Karpas-422 (cell line): ENCODE results near the gene YY1. TPM values are rescaled to one million over a fixed set of nuclear protein-coding genes. Genes with fewer than 3 reads are reported as not detected.

Experiments
- DNase-seq: peaks from one replicate; pipeline ENCODE4 v3.0.0-alpha.2; 2015
- H2AFZ ChIP-seq: fragments of 200-600 bp; sonication (generic); 2 replicates; pipeline ENCODE4 v1.6.1; 2014; ENCODE audit warnings: antibody characterized with exemption, low read length, mixed read lengths
- H3K27ac ChIP-seq: fragments of 200-600 bp; sonication (generic); 2 replicates; pipeline ENCODE4 v1.5.1; 2014; ENCODE audit warnings: mild to moderate bottlenecking, low read length, moderate library complexity
- H3K27me3 ChIP-seq: fragments of 200-600 bp; sonication (generic); 2 replicates; pipeline ENCODE4 v1.6.1; 2014; ENCODE audit warnings: low read length, mixed read lengths
- H3K36me3 ChIP-seq: fragments of 200-600 bp; sonication (generic); 2 replicates; pipeline ENCODE4 v1.6.1; 2014; ENCODE audit warnings: low read length, mixed read lengths; ENCODE audit not compliant: insufficient read depth
- H3K4me1 ChIP-seq: fragments of 200-600 bp; sonication (generic); 2 replicates; pipeline ENCODE4 v1.6.1; 2014; ENCODE audit warnings: mild to moderate bottlenecking, low read length, mixed read lengths
- H3K4me2 ChIP-seq: fragments of 200-600 bp; sonication (generic); 2 replicates; pipeline ENCODE4 v1.6.1; 2014; ENCODE audit warnings: low read length, low read depth, mild to moderate bottlenecking; ENCODE audit not compliant: poor library complexity, severe bottlenecking
- H3K4me3 ChIP-seq: fragments of 200-600 bp; sonication (generic); 2 replicates; pipeline ENCODE4 v1.5.1; 2014; ENCODE audit warnings: mild to moderate bottlenecking, antibody characterized with exemption, low read length, mixed read lengths
- H3K79me2 ChIP-seq: fragments of 200-600 bp; sonication (generic); 2 replicates; pipeline ENCODE4 v1.6.1; 2014; ENCODE audit warnings: mild to moderate bottlenecking, low read length, mixed read lengths
- H3K9ac ChIP-seq: fragments of 200-600 bp; sonication (generic); 2 replicates; pipeline ENCODE4 v1.6.0; 2014; ENCODE audit warnings: low read length
- H3K9me2 ChIP-seq: fragments of 200-600 bp; sonication (generic), shearing (Covaris generic); replicated peaks from 2 replicates; pipeline ENCODE4 v1.6.0; 2014; ENCODE audit warnings: mild to moderate bottlenecking, low read length, moderate library complexity; ENCODE audit not compliant: insufficient read depth
- H3K9me3 ChIP-seq: fragments of 300-700, 200-600 bp; sonication (generic); 2 replicates; pipeline ENCODE4 v1.6.1; 2014; ENCODE audit warnings: low read length, mixed read lengths
- H4K20me1 ChIP-seq: fragments of 200-600 bp; sonication (generic); 2 replicates; pipeline ENCODE4 v1.6.1; 2014; ENCODE audit warnings: mild to moderate bottlenecking, antibody characterized with exemption, low read length, low read depth; ENCODE audit not compliant: insufficient read depth
- total RNA-seq: library from RNA; depleted of rRNA; stranded (reverse); fragments of >200 nt; shearing (Covaris generic); gene quantifications from 2 replicates; pipeline ENCODE4 v1.2.3, GENCODE V29; 2014; ENCODE audit warnings: low replicate concordance

The YY1 gene
- total RNA-seq, 1 experiment from 2014 or later = 115 TPM

DNA sequence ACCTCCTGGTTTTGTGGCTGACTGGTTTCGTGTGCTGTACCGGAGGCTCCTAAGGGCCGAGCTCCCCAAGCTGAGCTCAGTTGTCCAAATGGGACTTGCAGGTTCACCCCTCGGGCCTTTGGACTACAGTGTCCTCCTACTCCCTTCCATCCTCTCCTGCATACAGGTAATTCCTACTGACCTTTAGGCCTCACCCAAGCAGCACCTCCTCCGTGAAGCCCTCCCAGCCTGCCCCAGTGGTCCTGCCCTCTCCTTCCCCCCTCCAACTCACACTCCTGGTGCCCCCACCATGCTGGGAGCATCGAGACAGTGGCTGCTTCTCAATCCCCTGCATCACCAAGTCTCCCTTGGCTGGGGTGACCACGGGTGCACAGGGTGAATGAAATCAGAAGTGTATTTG, 27.1 kb upstream of the YY1 start:
- H3K79me2 ChIP-seq = no peaks in the 10 kb centered on the region
- no peaks in the 10 kb centered on the region for H3K9me2 ChIP-seq
- H3K9me3 ChIP-seq = no peaks in the 10 kb centered on the region
- H3K4me1 ChIP-seq = peaks cover 20% of the 10 kb centered on the region
- no peaks in the 10 kb centered on the region for H4K20me1 ChIP-seq
- no peak overlapping the region for H3K9ac ChIP-seq
- no peak overlapping the region for H3K4me3 ChIP-seq
- no peaks in the 10 kb centered on the region for H3K27me3 ChIP-seq
- no peaks in the 10 kb centered on the region for H3K36me3 ChIP-seq
- no peak overlapping the region for H3K27ac ChIP-seq
- DNase-seq = no peak
- H3K4me2 ChIP-seq = no peak overlapping the region
- H2AFZ ChIP-seq = no peak overlapping the region

DNA sequence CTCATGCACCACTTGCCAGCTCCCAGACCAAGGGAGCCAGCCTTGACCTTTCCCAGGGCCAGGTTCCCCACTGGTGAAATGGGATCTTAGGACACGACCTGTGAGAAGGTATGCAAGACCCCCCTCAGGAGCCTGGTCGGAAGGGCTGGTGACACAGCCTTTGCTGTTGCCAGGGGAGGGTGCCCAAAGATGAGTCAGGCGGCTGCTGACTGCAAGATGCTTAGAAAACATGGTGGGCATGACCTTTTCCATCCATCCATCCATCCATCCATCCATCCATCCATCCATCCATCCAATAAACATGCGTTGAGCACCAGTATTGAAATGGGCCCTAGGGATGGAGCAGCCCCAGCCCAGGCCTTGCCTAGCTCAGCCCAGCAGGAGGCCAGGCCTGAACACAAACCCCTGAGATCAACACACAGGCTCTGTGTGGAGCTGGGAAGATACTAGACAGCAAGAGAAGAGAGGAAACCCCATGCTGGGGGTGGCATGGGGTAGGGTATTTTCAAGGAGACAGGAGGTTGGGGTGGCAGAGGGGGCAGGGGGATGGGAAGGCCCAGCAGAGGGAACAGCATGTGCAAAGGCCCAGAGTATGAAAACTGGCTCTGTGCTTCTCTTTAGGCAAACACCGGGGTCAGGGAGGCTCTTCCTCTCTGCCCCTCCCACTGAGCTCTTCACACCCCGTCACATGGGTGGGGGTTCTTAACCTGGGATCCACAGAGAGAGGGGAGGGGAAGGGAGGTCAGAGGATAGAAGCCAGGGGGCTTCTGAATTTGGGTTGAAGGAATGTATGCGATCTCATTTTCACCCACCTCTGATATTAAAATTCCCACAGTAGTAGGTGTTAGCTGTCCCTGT, 26.2 kb upstream of the YY1 start:
- peak; percentile 45 for DNase-seq
- H3K27ac ChIP-seq = no peak overlapping the region
- H4K20me1 ChIP-seq = no peaks in the 10 kb centered on the region
- H3K36me3 ChIP-seq = no peaks in the 10 kb centered on the region
- H3K4me2 ChIP-seq = peak overlapping the region; percentile 97
- peaks cover 20% of the 10 kb centered on the region for H3K4me1 ChIP-seq
- H3K9me3 ChIP-seq = no peaks in the 10 kb centered on the region
- no peak overlapping the region for H2AFZ ChIP-seq
- H3K27me3 ChIP-seq = no peaks in the 10 kb centered on the region
- no peaks in the 10 kb centered on the region for H3K9me2 ChIP-seq
- peak overlapping the region; percentile 83; the same call in 1 of the 2 replicates for H3K4me3 ChIP-seq
- H3K9ac ChIP-seq = no peak overlapping the region
- H3K79me2 ChIP-seq = no peaks in the 10 kb centered on the region

DNA sequence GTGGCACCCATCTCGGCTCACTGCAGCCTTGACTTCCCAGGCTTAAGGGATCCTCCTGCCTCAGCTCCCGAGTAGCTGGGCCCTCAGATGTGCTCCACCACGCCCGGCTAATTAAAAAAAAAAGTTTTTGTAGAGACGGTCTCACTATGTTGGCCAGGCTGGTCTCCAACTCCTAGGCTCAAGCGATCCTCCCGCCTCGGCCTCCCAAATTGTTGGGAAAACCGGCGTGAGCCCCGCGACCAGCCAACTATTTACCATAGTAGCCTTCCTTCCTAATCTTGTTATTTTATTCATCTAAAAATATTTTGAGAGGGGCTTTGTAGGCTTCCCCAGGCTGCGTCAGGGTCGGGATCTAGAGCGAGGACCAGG, 25.4 kb upstream of the YY1 start:
- H3K4me1 ChIP-seq = peaks cover 20% of the 10 kb centered on the region
- no peaks in the 10 kb centered on the region for H3K27me3 ChIP-seq
- no peaks in the 10 kb centered on the region for H3K36me3 ChIP-seq
- peak; percentile 50 for DNase-seq
- H3K4me2 ChIP-seq = peak overlapping the region; percentile 97
- no peaks in the 10 kb centered on the region for H4K20me1 ChIP-seq
- no peaks in the 10 kb centered on the region for H3K9me2 ChIP-seq
- H3K9ac ChIP-seq = peak overlapping the region; percentile 95
- H3K4me3 ChIP-seq = peak overlapping the region; percentile 83
- H2AFZ ChIP-seq = peak overlapping the region; percentile 93; the same call in 1 of the 2 replicates
- no peaks in the 10 kb centered on the region for H3K79me2 ChIP-seq
- H3K27ac ChIP-seq = no peak overlapping the region
- no peaks in the 10 kb centered on the region for H3K9me3 ChIP-seq

DNA sequence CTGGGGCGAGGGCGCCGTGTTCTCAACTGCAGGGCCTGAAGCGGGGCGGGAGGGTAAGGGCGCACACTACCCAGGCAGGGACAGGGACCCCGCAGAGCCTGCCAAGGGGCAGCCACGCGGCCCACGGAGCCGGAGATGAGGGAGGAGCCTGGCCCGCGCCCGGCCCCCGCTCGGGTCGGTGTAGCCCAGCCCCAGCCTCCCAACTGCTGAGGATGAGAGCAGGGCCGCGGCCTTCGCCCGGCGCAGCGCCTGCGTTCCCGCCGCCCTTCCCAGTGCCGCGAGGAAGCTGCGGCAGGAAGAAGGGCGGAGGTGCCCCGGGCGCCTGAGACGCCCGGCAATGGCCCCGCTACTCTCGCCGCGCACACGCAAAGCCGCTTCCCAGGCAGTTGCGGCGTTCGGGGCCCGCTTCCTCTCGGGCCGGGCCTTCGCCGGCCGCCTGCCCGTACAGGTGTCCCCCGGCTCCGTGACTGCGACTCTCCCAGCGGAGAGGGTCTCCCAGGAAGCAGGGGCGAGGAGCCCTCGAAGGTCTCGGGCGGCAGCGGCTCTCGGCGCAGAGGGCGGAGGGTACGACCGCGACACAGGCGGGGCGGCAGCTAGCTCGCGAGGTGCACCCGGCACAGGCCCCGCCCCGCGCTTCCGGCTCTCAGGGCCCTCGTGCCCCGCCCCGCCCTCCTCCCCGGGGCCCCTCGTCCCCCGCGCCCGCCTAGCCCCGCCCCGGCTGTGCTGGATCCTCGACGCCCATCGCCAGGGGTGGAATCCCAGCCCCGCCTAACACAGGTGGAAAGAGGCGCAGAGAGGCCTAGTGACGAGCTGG, 24.8 kb upstream of the YY1 start:
- H3K27me3 ChIP-seq = no peaks in the 10 kb centered on the region
- peak overlapping the region; percentile 97 for H3K4me2 ChIP-seq
- peaks cover 20% of the 10 kb centered on the region for H3K4me1 ChIP-seq
- H4K20me1 ChIP-seq = no peaks in the 10 kb centered on the region; the same call in 1 of the 2 replicates
- H3K36me3 ChIP-seq = no peaks in the 10 kb centered on the region
- H3K9me2 ChIP-seq = no peaks in the 10 kb centered on the region
- H3K79me2 ChIP-seq = no peaks in the 10 kb centered on the region
- peak overlapping the region; percentile 95 for H3K9ac ChIP-seq
- peak overlapping the region; percentile 93 for H2AFZ ChIP-seq
- DNase-seq = peak; percentile 98
- H3K9me3 ChIP-seq = no peaks in the 10 kb centered on the region
- peak overlapping the region; percentile 50; the same call in 1 of the 2 replicates for H3K27ac ChIP-seq
- H3K4me3 ChIP-seq = peak overlapping the region; percentile 83

DNA sequence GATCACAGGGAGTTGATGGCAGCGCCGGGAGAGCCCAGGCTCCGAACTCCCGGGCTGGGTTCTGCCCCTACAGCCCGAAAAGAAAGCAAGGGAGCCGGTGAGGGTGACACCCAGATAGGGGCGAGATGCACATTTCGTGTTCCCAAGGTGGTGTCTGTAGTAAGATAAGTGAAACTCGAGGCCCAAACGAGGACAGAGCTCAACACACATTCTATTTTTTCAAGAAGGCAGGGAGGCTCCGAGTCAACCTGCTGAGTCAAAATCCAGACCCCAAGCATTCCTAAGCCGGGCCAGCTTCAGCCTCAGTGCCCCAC, 24.2 kb upstream of the YY1 start:
- no peak for DNase-seq
- peak overlapping the region; percentile 83; the same call in 1 of the 2 replicates for H3K4me3 ChIP-seq
- H3K9me3 ChIP-seq = no peaks in the 10 kb centered on the region
- H3K9ac ChIP-seq = peak overlapping the region; percentile 95
- no peak overlapping the region for H3K27ac ChIP-seq
- H4K20me1 ChIP-seq = no peaks in the 10 kb centered on the region; the same call in 1 of the 2 replicates
- peak overlapping the region; percentile 97 for H3K4me2 ChIP-seq
- H3K36me3 ChIP-seq = no peaks in the 10 kb centered on the region
- H3K9me2 ChIP-seq = no peaks in the 10 kb centered on the region
- H3K79me2 ChIP-seq = no peaks in the 10 kb centered on the region
- no peaks in the 10 kb centered on the region for H3K27me3 ChIP-seq
- H3K4me1 ChIP-seq = peaks cover 20% of the 10 kb centered on the region
- H2AFZ ChIP-seq = peak overlapping the region; percentile 60; the same call in 1 of the 2 replicates

DNA sequence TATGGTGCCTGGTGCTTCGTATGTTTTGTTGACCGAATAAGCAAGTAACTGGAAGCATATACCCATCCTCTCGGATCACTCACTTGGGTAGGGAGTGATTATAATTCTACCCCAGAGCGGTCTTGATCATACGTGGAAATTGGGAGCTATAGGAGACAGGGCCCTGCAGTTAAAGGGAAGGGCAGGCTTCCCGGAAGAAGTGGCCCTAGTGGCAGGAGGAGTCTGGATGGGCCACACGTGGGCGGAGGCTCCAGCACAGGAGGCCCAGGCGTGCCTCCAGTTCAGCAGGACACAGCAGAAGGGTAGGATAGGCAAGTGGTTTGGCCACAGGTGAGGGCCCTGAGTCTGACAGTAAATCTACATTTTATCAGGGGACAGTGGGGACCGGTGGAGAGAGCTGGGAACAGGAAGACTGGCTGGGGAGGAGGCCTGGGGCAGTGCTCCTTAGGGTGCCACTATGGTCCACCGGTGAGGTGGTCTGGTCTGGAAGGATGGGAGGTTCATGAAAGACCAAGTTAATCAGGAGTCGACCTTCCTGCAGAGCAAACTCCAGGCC, 23.5 kb upstream of the YY1 start:
- Histone ChIP-seq H2AFZ (no peak overlapping the region), H3K9me3 (no peaks in the 10 kb centered on the region)

DNA sequence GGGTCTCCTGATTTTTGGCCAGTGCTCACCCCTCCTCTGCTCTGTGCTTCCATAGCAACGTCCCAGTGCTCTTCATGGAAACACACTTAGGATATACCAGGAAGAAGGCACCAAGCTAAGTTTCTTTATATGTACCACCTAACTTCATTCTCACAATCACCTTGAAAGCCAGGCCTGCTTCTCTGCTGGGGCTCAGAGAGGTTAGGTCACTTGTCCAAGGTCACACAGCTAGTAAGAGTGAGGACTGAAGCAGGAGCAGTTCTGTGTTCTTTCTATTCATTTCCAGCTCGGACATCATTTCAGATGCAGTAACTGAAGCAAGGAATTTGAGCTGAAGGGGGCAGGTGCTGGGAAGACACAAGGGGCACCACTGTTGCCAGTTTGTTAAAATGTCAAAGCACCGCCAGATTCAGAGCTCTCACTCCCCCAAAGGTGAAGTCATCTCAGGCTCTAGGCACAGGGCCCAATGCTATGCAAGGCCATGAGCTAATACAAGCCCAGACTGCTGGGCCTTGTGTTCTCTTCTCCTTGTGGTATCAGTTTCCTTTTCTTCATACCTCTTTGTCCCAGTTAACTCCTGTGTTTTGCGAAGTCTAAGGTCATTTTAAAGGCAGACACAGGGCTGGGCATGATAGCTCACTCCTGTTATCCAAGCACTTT, 19.7 kb upstream of the YY1 start:
- Histone ChIP-seq H3K79me2 (peaks cover 14% of the 10 kb centered on the region), H3K27ac (no peak overlapping the region), H3K4me3 (no peak overlapping the region), H3K36me3 (no peaks in the 10 kb centered on the region), H3K27me3 (no peaks in the 10 kb centered on the region), H3K9me2 (no peaks in the 10 kb centered on the region), H3K4me1 (peaks cover 35% of the 10 kb centered on the region), H3K9ac (no peak overlapping the region), H2AFZ (no peak overlapping the region), H3K9me3 (no peaks in the 10 kb centered on the region), H3K4me2 (no peak overlapping the region), H4K20me1 (peaks cover 25% of the 10 kb centered on the region; the same call in 1 of the 2 replicates)
- no peak for DNase-seq

More for the DNA sequence above, 23.5 kb upstream of the YY1 start:
- H3K36me3 ChIP-seq = no peaks in the 10 kb centered on the region
- H3K4me1 ChIP-seq = peaks cover 20% of the 10 kb centered on the region
- no peaks in the 10 kb centered on the region for H3K79me2 ChIP-seq
- no peaks in the 10 kb centered on the region for H3K27me3 ChIP-seq
- H3K4me3 ChIP-seq = no peak overlapping the region
- no peak for DNase-seq
- no peaks in the 10 kb centered on the region; the same call in 1 of the 2 replicates for H4K20me1 ChIP-seq
- H3K4me2 ChIP-seq = no peak overlapping the region
- H3K9me2 ChIP-seq = no peaks in the 10 kb centered on the region
- H3K27ac ChIP-seq = no peak overlapping the region
- no peak overlapping the region for H3K9ac ChIP-seq
